Measurements from ENCODE around the gene HIRIP3.
A peak's percentile ranks its signal among the peaks of the same experiment; 100 is the strongest.

- TF ChIP-seq EZH2 (IDR thresholded peaks at IDR 0.05) (no peak), EZH2phosphoT487 (IDR thresholded peaks at IDR 0.05) (peak; percentile 5)
- TF ChIP-seq, protein P1, sequence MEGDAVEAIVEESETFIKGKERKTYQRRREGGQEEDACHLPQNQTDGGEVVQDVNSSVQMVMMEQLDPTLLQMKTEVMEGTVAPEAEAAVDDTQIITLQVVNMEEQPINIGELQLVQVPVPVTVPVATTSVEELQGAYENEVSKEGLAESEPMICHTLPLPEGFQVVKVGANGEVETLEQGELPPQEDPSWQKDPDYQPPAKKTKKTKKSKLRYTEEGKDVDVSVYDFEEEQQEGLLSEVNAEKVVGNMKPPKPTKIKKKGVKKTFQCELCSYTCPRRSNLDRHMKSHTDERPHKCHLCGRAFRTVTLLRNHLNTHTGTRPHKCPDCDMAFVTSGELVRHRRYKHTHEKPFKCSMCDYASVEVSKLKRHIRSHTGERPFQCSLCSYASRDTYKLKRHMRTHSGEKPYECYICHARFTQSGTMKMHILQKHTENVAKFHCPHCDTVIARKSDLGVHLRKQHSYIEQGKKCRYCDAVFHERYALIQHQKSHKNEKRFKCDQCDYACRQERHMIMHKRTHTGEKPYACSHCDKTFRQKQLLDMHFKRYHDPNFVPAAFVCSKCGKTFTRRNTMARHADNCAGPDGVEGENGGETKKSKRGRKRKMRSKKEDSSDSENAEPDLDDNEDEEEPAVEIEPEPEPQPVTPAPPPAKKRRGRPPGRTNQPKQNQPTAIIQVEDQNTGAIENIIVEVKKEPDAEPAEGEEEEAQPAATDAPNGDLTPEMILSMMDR (IDR thresholded peaks at IDR 0.05): no peak
Observed at GRCh38 chr16:30011714-30012504, 16.5 kb upstream of the HIRIP3 start.
